SK-N-SH (cell line): ENCODE data around the gene LDB1. TPM values are rescaled to one million over a fixed set of nuclear protein-coding genes. Genes with fewer than 3 reads are reported as not detected.
A peak's percentile ranks its signal among the peaks of the same experiment; 100 is the strongest.

Experiments
- CTCF ChIA-PET: fragments of 300-600, 350-600 bp; formaldehyde crosslinking; extraction: SDS; loops from one replicate; lab custom pipeline; 2021; lab: Yijun Ruan, JAX
- POLR2A ChIA-PET: fragments of 350-600 bp; sonication (Branson Sonifier 250); formaldehyde crosslinking; extraction: SDS; loops from one replicate; lab custom pipeline; 2020; ENCODE audit warnings: antibody characterized with exemption, inconsistent platforms; lab: Yijun Ruan, JAX
- DNase-seq: peaks from one replicate; pipeline ENCODE4 v3.0.0; 2012
- H2AFZ ChIP-seq: fragments of 200-600 bp; sonication (generic); 2 replicates; pipeline ENCODE4 v1.8.1; 2016; ENCODE audit warnings: antibody characterized with exemption, mild to moderate bottlenecking, low read depth
- H3F3A ChIP-seq: fragments of 200-600 bp; sonication (generic); replicated peaks from 2 replicates; pipeline ENCODE3; 2016; ENCODE audit warnings: antibody characterized with exemption, mild to moderate bottlenecking; ENCODE audit not compliant: insufficient read depth
- H3K27ac ChIP-seq, 2 experiments: fragments of 200-500 bp in 1 of 2; fragments of 200-600 bp in 1 of 2; sonication (Bioruptor generic) in 1 of 2; sonication (generic), shearing (Covaris generic) in 1 of 2; 2 replicates each; pipeline versions ENCODE4 v1.5.1 to v1.6.1; 2014 to 2016; ENCODE audit warnings: low read depth in 2 of 2, inconsistent platforms in 1 of 2, low read length in 1 of 2, mild to moderate bottlenecking in 1 of 2, mixed read lengths in 1 of 2
- H3K27me3 ChIP-seq: fragments of 200-600 bp; sonication (generic), shearing (Covaris generic); 2 replicates; pipeline ENCODE4 v1.6.1; 2016; ENCODE audit warnings: mixed run types; ENCODE audit not compliant: insufficient read depth
- H3K36me3 ChIP-seq, 2 experiments: fragments of 200-500 bp in 1 of 2; fragments of 200-600 bp in 1 of 2; sonication (Bioruptor generic) in 1 of 2; sonication (generic) in 1 of 2; replicated peaks in 1 of 2; 2 replicates each; pipeline versions ENCODE3 to v1.5.1; 2014 to 2016; ENCODE audit warnings: low read length in 1 of 2, mild to moderate bottlenecking in 1 of 2; ENCODE audit not compliant: insufficient read depth in 2 of 2, control insufficient read depth in 1 of 2
- H3K4me1 ChIP-seq, 2 experiments: fragments of 200-500 bp in 1 of 2; fragments of 200-600 bp in 1 of 2; sonication (Bioruptor generic) in 1 of 2; sonication (generic), shearing (Covaris generic) in 1 of 2; 2 replicates each; pipeline versions ENCODE4 v1.5.1 to v1.6.1; 2014 to 2016; ENCODE audit warnings: low read depth in 1 of 2, low read length in 1 of 2, mixed run types in 1 of 2; ENCODE audit not compliant: insufficient read depth in 2 of 2, control insufficient read depth in 1 of 2
- H3K4me2 ChIP-seq: fragments of 200-600 bp; sonication (generic), shearing (Covaris generic); 2 replicates; pipeline ENCODE4 v1.6.1; 2017; ENCODE audit warnings: mixed run types
- H3K4me3 ChIP-seq, 2 experiments: fragments of 200-500 bp in 1 of 2; fragments of 200-600 bp in 1 of 2; sonication (Bioruptor generic) in 1 of 2; sonication (generic), shearing (Covaris generic) in 1 of 2; 2 replicates each; pipeline versions ENCODE4 v1.5.1 to v1.8.1; 2014 to 2016; ENCODE audit warnings: low read depth in 2 of 2, inconsistent platforms in 1 of 2, low read length in 1 of 2, mild to moderate bottlenecking in 1 of 2, mixed read lengths in 1 of 2, moderate library complexity in 1 of 2
- H3K79me2 ChIP-seq: fragments of 200-600 bp; sonication (generic); 2 replicates; pipeline ENCODE4 v1.8.1; 2017; ENCODE audit warnings: mild to moderate bottlenecking; ENCODE audit not compliant: insufficient read depth
- H3K9ac ChIP-seq: fragments of 200-600 bp; sonication (generic); 2 replicates; pipeline ENCODE4 v1.6.1; 2017; ENCODE audit warnings: mixed run types
- H3K9me2 ChIP-seq: fragments of 200-600 bp; sonication (generic); 2 replicates; pipeline ENCODE4 v1.6.1; 2017; ENCODE audit warnings: mixed run types
- H3K9me3 ChIP-seq: fragments of 200-600 bp; sonication (generic); 2 replicates; pipeline ENCODE4 v1.6.1; 2017; ENCODE audit warnings: mixed run types, mild to moderate bottlenecking, moderate library complexity
- H4K20me1 ChIP-seq: fragments of 200-600 bp; sonication (generic); 2 replicates; pipeline ENCODE4 v1.6.1; 2017; ENCODE audit warnings: mild to moderate bottlenecking, mixed run types; ENCODE audit not compliant: insufficient read depth
- FOSL2 ChIP-seq: IDR thresholded peaks from 2 replicates; pipeline ENCODE4 v1.4.0; 2012; ENCODE audit warnings: low read depth, mild to moderate bottlenecking, moderate library complexity, borderline replicate concordance
- FOXM1 ChIP-seq: IDR thresholded peaks from 2 replicates; pipeline ENCODE4 v1.4.0; 2012; ENCODE audit warnings: low read depth, mild to moderate bottlenecking
- GABPA ChIP-seq: IDR thresholded peaks from 2 replicates; pipeline ENCODE4 v1.4.0; 2012; ENCODE audit warnings: low read depth, mild to moderate bottlenecking
- GATA2 ChIP-seq: sonication (generic); formaldehyde crosslinking; IDR thresholded peaks from 2 replicates; pipeline ENCODE4 v1.5.0; 2020; ENCODE audit warnings: mild to moderate bottlenecking, missing genetic modification reagents
- MEF2A ChIP-seq: IDR thresholded peaks from 2 replicates; pipeline ENCODE4 v1.4.0; 2012; ENCODE audit warnings: low read depth, borderline replicate concordance
- MXI1 ChIP-seq: IDR thresholded peaks from 2 replicates; pipeline ENCODE4 v1.6.1; 2012; ENCODE audit warnings: mild to moderate bottlenecking, low read depth, low read length, improper control_type of control experiment
- NRF1 ChIP-seq: IDR thresholded peaks from 2 replicates; pipeline ENCODE4 v1.6.1; 2012; ENCODE audit warnings: low read depth, mild to moderate bottlenecking, low read length
- POLR2AphosphoS5 ChIP-seq: IDR thresholded peaks from 2 replicates; pipeline ENCODE4 v1.6.1; 2012; ENCODE audit warnings: low read depth, low read length
- RCOR1 ChIP-seq: fragments of 150-350 bp; IDR thresholded peaks from 2 replicates; pipeline ENCODE4 v1.6.1; 2017; ENCODE audit warnings: antibody characterized with exemption, low read length
- RFX5 ChIP-seq: IDR thresholded peaks from 2 replicates; pipeline ENCODE4 v1.6.1; 2012; ENCODE audit warnings: mild to moderate bottlenecking, improper control_type of control experiment, low read length
- SIN3A ChIP-seq: IDR thresholded peaks from 2 replicates; pipeline ENCODE4 v1.6.1; 2012; ENCODE audit warnings: low read depth, mild to moderate bottlenecking, low read length, moderate library complexity, borderline replicate concordance
- SMC3 ChIP-seq: IDR thresholded peaks from 2 replicates; pipeline ENCODE4 v1.6.1; 2012; ENCODE audit warnings: low read depth, low read length, improper control_type of control experiment
- TAF1 ChIP-seq: IDR thresholded peaks from 2 replicates; pipeline ENCODE4 v1.6.1; 2012; ENCODE audit warnings: low read depth, mild to moderate bottlenecking, low read length, moderate library complexity, borderline replicate concordance
- TEAD4 ChIP-seq: IDR thresholded peaks from 2 replicates; pipeline ENCODE4 v1.4.0; 2012; ENCODE audit warnings: mild to moderate bottlenecking, borderline replicate concordance; ENCODE audit not compliant: insufficient read depth
- USF1 ChIP-seq: IDR thresholded peaks from 2 replicates; pipeline ENCODE4 v1.4.0; 2012; ENCODE audit warnings: low read depth, borderline replicate concordance
- YY1 ChIP-seq: IDR thresholded peaks from 2 replicates; pipeline ENCODE4 v1.4.0; 2012; ENCODE audit warnings: low read depth, mild to moderate bottlenecking
- WGBS: methylation state at CpG from one replicate; pipeline ENCODE4 v1.1.6; 2017; ENCODE audit warnings: low lambda C conversion rate; 5-methylcytosine and 5-hydroxymethylcytosine counted together
- polyA plus RNA-seq, 3 experiments: library from polyadenylated mRNA; depleted of rRNA; stranded (reverse); fragments of >200 nt; gene quantifications; 2 replicates each; pipeline ENCODE4 v1.2.3, GENCODE V29; 2012
- TF ChIP-seq, protein P1 (sequence below): IDR thresholded peaks from 2 replicates; pipeline ENCODE4 v1.6.1; 2012; ENCODE audit warnings: mild to moderate bottlenecking, low read depth, low read length, moderate library complexity

The LDB1 gene
- polyA plus RNA-seq, 1 of the 3 experiments (the other 2 are of a cell fraction): 85.9 TPM

- no peak for DNase-seq
- Histone ChIP-seq H3K79me2 (no peaks in the 10 kb centered on the region), H3K27me3 (no peaks in the 10 kb centered on the region), H3K27ac (no peak overlapping the region), H3K4me2 (no peak overlapping the region), H3K9me2 (no peaks in the 10 kb centered on the region), H3K9ac (no peak overlapping the region), H3K9me3 (no peaks in the 10 kb centered on the region), H3F3A (no peaks in the 10 kb centered on the region), H3K4me3 (no peak overlapping the region), H2AFZ (no peak overlapping the region), H3K4me1 (no peaks in the 10 kb centered on the region), H4K20me1 (no peaks in the 10 kb centered on the region), H3K36me3 (no peaks in the 10 kb centered on the region)
- WGBS: 76% methylated on average over 3 of the region's 3 CpGs
- TF ChIP-seq SMC3 (no peak), GATA2 (CRISPR knock-in tag) (no peak), FOXM1 (no peak), SIN3A (no peak), TAF1 (no peak)
- TF ChIP-seq, protein P1, sequence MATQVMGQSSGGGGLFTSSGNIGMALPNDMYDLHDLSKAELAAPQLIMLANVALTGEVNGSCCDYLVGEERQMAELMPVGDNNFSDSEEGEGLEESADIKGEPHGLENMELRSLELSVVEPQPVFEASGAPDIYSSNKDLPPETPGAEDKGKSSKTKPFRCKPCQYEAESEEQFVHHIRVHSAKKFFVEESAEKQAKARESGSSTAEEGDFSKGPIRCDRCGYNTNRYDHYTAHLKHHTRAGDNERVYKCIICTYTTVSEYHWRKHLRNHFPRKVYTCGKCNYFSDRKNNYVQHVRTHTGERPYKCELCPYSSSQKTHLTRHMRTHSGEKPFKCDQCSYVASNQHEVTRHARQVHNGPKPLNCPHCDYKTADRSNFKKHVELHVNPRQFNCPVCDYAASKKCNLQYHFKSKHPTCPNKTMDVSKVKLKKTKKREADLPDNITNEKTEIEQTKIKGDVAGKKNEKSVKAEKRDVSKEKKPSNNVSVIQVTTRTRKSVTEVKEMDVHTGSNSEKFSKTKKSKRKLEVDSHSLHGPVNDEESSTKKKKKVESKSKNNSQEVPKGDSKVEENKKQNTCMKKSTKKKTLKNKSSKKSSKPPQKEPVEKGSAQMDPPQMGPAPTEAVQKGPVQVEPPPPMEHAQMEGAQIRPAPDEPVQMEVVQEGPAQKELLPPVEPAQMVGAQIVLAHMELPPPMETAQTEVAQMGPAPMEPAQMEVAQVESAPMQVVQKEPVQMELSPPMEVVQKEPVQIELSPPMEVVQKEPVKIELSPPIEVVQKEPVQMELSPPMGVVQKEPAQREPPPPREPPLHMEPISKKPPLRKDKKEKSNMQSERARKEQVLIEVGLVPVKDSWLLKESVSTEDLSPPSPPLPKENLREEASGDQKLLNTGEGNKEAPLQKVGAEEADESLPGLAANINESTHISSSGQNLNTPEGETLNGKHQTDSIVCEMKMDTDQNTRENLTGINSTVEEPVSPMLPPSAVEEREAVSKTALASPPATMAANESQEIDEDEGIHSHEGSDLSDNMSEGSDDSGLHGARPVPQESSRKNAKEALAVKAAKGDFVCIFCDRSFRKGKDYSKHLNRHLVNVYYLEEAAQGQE: no peak
- POLR2A ChIA-PET: no interaction called here
- CTCF ChIA-PET: interaction anchor here (0.7 to 4.4 kb wide), 4 partner anchors 11 to 243 kb away, joined by 3 to 54 read pairs (median 3); no protein-coding TSS in a partner anchor
Observed at GRCh38 chr10:102083541-102083940, 36.6 kb downstream of the LDB1 start.

DNA sequence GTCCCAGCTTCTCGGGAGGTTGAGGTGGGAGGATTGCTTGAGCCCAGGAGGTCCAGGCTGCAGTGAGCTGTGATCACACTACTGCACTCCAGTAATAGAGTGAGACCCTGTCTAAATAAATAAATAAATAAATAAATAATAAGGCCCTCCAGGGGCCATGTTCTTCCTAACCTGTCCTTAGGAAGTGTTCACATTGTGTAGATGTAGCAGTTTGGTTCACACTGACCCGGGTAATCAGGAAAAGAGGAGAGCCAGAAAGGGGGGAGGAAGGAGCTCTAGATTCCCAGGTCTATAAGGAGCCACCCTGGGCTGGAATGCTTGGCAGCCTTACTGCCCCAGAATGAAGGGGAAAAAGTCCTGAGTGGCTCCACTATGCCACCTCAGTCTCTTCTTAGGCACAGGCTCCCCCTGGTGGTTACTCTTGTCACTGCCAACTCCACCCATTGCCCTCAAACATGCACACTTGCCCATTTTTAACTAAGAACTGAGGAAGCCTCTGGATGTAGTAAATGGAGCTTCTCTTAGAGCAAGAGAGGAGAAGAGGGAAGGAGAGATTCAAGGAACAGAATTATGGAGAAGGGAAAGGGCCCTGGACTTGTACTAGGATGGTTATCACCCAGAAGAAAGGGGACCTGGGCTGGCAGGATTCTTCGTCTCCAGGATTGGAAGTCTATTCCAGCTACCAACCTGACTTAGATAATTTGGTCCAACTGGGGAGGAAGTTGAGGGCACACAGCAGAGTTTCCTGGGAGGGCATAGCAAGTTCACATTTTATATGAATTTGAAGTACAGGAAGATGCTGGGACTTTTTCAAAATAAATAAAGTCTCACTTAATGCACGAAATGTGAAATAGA lies 47.3 kb downstream of the LDB1 start:
- Histone ChIP-seq H3K79me2 (peaks cover 15% of the 10 kb centered on the region), H3K9me2 (no peaks in the 10 kb centered on the region), H3K4me3 (no peak overlapping the region), H3K27me3 (no peaks in the 10 kb centered on the region), H4K20me1 (peaks cover 11% of the 10 kb centered on the region; the same call in 1 of the 2 replicates), H3K4me1 (peaks cover 0 to 4% of the 10 kb centered on the region in 2 experiments; a peak in 2 of 4 replicates), H3K9me3 (no peaks in the 10 kb centered on the region), H3F3A (peaks cover 6% of the 10 kb centered on the region), H2AFZ (no peak overlapping the region), H3K36me3 (peaks cover 0 to 16% of the 10 kb centered on the region in 2 experiments), H3K27ac (no peak overlapping the region), H3K4me2 (no peak overlapping the region), H3K9ac (no peak overlapping the region)
- POLR2A ChIA-PET: no interaction called here
- 81% methylated on average over 4 of the region's 4 CpGs for WGBS
- peak; percentile 78 for DNase-seq
- CTCF ChIA-PET: interaction anchor here (0.6 to 3.3 kb wide), 65 partner anchors 9 to 858 kb away, joined by 3 to 54 read pairs (median 4); partner anchors contain the start of gene PPRC1
- TF ChIP-seq POLR2AphosphoS5 (no peak), GABPA (no peak), TEAD4 (no peak), YY1 (no peak), MEF2A (no peak), RCOR1 (no peak), FOXM1 (no peak), RFX5 (no peak), SIN3A (no peak), MXI1 (no peak), USF1 (no peak), FOSL2 (no peak), TAF1 (no peak), NRF1 (no peak; the same call in 1 of the 2 replicates)
- TF ChIP-seq, protein P1: no peak
